GM12892 (cell line): ENCODE data around the gene CNR1. TPM values are rescaled to one million over a fixed set of nuclear protein-coding genes. Genes with fewer than 3 reads are reported as not detected.
A peak's percentile ranks its signal among the peaks of the same experiment; 100 is the strongest.
"Not testable (repeated sequence)": the region's sequence is repeated elsewhere in the genome, so short reads cannot be mapped to it uniquely, and the experiment has no call there.

ENCODE experiments used
- DNase-seq: peaks from one replicate; pipeline ENCODE4 v3.0.0; 2011; ENCODE audit not compliant: insufficient read length
- FAIRE-seq: peaks from 2 replicates; lab custom pipeline; 2011; peaks lifted over from hg19 to GRCh38; lab: Jason Lieb, UNC
- POLR2A ChIP-seq: IDR thresholded peaks from 2 replicates; pipeline ENCODE4 v1.6.1; 2011; ENCODE audit warnings: low read depth, low read length, control low read depth
- POLR2AphosphoS5 ChIP-seq: IDR thresholded peaks from 2 replicates; pipeline ENCODE4 v1.6.1; 2011; ENCODE audit warnings: low read depth, low read length, control low read depth
- TAF1 ChIP-seq: IDR thresholded peaks from 2 replicates; pipeline ENCODE4 v1.6.1; 2011; ENCODE audit warnings: low read depth, mild to moderate bottlenecking, control low read depth, low read length, borderline replicate concordance
- polyA plus RNA-seq: library from polyadenylated mRNA; unstranded; fragments of >200 nt; gene quantifications from one replicate; pipeline ENCODE4 v1.2.1, GENCODE V29; 2012; ENCODE audit warnings: missing spikeins, inconsistent platforms; ENCODE audit not compliant: missing spikeins

Gene CNR1
- 3.4 TPM for polyA plus RNA-seq

DNA sequence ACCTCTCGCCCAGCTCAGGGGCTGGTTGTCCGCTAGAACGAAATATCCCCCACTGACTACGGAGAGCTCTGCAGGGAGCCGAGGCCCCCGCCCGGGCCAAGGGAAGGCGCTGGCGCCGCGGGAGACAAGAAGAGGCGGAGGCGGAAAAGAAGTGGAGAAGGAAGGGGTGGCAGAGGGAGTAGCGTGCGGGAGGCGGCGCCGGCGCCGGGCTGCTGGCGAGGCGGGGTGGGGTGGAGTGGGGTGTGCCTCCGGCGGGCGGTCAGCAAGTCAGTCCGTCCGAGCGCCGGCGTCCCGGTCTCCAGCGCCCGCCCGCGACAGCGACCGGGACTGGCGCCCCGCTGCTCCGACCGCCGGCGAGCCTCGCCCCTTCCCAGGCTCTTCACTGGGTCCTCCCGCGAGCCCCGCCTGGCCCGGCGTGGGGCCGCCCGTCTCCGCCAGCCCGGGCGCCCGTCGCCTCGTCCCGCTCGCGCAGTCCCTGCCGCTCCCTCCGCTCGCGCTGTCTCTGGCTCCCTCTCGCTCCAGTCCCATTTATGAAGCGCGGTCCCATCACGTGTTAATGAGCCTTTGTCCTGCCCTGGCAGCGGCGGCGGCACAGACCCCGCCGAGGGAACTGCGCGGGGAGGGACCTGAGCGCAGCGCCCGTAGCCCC is at the start of gene CNR1:
Gene CNR1 (minus strand): TSS at position 504 of the 649 bp plus-strand sequence. CDS start 21,073 bp downstream, outside the sequence.
- DNase-seq, result peak; percentile 41
- peak; percentile 96 for FAIRE-seq
- TF ChIP-seq POLR2A, result peak; percentile 78; the same call in 1 of the 2 replicates
- TF ChIP-seq POLR2AphosphoS5, result peak; percentile 47
- TF ChIP-seq TAF1, result no peak

DNA sequence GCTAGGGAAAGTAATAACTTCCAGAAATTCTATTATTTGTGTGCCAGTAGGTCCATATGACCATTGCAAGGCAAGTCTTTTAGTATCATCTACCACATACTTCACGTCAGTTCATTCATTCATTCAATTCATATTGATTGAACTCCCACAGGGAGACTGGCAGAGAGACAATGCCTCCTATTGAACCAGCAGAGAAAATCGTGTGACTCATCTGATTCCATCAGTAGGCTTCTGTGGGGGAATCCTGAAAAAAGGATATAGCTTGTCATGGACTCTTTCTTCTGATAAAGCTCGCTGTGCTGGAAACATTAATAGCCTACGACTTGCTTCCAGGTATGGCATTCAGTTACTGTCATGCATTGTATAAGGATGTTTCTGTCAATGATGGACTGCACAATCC is 45.3 kb upstream of the CNR1 start:
- FAIRE-seq (no peak), DNase-seq (no peak)
- no peak for TF ChIP-seq POLR2A
- TF ChIP-seq TAF1, result no peak
- TF ChIP-seq POLR2AphosphoS5, result no peak

DNA sequence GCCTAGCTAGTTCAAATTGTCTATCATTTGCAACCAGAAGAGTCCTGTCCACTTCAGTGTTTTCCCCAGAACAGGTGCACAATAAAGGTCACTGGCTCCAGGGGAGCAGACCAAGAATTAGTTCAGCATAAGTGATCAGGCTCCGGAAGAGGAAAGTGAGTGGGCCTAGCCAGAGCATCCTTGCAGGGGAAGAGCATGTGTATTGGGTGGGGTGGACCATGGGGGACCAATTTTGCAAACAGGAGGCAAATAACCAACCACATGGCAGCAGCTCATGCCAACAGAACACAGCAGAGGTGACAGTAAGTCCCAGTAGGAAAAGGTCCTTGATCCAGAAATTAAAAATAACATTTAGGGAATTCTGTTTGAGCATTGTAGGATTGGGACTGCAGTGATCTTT is 43.2 kb upstream of the CNR1 start:
- DNase-seq (no peak), FAIRE-seq (no peak)
- no peak for TF ChIP-seq POLR2AphosphoS5
- no peak for TF ChIP-seq POLR2A
- no peak for TF ChIP-seq TAF1

DNA sequence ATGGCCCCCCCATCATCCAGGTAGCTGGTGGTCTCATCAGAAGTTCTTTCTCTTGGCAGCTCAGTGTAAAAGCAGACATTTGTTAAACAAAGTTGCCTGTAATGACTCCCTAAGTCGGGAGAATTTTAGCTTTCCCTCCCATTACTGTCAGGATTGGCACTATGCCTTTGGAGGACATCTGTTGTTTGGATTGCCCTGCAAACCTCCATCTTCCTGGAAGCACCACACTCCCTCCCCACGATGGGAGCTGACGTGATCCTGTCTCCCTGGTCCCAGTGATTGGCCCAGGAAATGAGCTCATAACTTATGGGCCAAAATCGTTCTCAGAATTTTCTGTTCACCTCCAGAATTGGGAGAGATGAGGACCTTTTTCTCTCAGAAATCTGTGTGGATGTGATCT is 42.6 kb upstream of the CNR1 start:
- TF ChIP-seq POLR2A (no peak), POLR2AphosphoS5 (no peak), TAF1 (no peak)
- FAIRE-seq (no peak), DNase-seq (no peak)

DNA sequence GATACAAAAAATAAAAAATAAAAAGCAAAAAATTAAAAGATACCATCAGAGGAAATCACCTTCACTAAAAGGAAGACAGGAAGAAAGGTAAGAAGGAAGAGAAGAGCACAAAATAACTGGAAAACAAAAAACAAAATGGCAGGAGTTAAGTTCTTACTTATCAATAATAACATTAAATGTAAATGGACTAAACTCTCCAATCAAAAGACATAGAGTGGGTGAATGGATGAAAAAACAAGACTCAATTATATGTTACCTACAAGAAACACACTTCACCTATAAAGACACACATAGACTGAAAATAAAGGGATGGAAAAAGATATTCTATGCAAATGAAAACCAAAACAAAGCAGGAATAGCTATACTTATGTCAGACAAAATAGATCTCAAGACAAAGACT is 35.6 kb upstream of the CNR1 start:
- DNase-seq, FAIRE-seq: not testable (repeated sequence)

DNA sequence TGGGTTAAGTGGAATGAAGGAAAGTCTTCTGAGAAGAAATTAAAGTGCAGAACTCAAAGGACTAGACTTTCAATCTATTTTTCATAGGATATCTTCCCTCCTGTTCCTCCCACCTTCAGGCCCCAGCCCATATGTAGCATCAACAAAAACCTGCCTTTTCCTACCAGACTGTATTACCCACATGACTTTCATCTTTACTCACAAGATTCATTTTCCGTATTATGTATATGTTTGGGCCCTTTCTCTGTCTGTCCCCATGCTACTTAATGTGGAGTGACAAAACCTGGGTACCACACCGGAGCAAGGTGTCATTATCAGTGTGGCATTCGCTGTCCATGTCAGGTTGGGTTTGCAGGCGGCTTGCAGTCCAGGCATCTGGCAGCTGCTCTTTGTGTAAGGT is 18.8 kb upstream of the CNR1 start:
- TF ChIP-seq TAF1 (no peak), POLR2AphosphoS5 (no peak), POLR2A (no peak)
- FAIRE-seq (no peak), DNase-seq (no peak)

DNA sequence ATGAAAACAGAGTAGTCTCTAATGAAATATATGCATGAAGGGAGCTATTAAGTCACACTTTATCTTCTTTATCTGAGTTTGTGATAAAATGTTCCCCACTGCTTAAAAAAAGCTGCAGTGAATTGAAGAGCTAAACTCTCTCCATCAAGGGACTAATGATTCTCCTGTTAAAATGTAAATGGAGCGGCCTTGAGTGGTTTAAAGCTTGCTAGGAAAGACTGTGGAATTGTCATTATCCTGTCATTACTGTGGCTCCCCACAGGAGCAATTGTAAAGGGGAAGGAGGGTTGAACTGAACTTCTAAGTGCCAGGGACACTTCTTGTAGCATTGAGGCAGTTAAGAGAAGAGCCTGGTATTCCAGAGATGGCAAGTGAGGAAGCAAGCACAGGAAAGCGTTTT is 17.3 kb upstream of the CNR1 start:
- FAIRE-seq (no peak), DNase-seq (no peak)
- TF ChIP-seq TAF1 (no peak), POLR2AphosphoS5 (no peak), POLR2A (no peak)

DNA sequence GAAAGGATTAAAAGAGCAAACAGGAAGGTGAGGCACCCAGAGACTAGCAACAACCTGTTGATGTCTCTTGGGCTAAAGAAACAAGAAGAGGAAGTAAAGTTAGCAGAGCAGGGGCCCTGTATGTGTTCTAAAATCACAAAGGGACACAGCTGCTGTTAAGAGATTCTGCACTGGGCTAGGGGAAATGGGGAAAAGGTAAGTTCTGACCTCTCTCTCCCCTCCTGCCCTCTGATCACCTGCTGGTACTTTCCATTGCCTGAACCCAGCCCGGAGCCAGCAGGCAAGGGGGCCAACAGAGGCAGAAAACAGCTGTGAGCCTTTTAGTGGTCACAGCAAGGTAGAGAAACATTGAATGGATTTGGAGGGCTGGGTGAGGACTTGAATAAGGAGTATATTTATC is 13.5 kb upstream of the CNR1 start:
- peak; percentile 98 for FAIRE-seq
- no peak for TF ChIP-seq POLR2AphosphoS5
- TF ChIP-seq POLR2A, result no peak
- TF ChIP-seq TAF1, result no peak
- peak; percentile 3 for DNase-seq

DNA sequence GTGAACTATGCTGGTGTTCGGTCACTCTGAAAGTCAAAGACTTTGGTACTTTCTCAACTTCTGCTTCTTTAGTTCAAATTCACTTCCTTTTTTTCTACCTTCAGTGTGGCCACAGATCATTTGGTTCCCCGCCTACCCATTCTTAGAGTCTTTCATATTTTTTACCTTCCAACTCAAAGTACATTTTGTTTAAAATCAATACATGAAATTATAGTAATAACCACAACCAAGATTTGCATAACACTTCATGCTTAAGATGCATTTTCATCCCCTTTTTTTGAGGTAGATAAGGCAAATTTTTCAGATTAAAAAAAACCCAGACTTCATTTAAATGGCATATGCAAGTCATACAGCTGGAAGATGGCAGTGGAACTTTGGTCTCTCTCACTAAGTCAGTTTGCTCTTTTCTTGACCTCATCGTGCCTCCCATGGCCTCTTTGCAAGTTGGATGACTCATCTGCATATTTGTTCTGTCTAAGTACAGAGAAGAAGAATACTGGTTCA is 11.9 kb upstream of the CNR1 start:
- no peak for DNase-seq
- no peak for TF ChIP-seq POLR2A
- no peak for TF ChIP-seq POLR2AphosphoS5
- no peak for TF ChIP-seq TAF1
- peak; percentile 82 for FAIRE-seq

DNA sequence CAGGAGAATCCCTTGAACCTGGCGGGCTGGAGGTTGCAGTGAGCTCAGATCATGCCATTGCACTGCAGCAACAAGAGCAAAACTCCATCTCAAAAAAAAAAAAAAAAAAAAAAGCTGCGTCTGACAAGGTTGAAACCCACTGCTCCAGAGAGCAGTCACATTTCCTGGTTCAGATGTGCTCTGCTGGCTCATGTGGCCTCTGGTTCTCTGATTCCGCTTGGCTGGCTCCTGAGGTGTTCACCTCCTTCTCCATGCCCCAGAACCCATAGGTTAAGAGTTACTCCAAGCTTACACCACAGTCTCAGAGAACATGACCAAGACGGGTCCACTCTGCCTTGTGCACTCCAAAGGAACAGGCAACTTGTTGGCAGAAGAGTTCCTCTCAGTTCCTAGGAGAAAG is 8.8 kb upstream of the CNR1 start:
- FAIRE-seq, result peak; percentile 74
- no peak for DNase-seq
- TF ChIP-seq POLR2AphosphoS5 (no peak), TAF1 (no peak), POLR2A (no peak)

DNA sequence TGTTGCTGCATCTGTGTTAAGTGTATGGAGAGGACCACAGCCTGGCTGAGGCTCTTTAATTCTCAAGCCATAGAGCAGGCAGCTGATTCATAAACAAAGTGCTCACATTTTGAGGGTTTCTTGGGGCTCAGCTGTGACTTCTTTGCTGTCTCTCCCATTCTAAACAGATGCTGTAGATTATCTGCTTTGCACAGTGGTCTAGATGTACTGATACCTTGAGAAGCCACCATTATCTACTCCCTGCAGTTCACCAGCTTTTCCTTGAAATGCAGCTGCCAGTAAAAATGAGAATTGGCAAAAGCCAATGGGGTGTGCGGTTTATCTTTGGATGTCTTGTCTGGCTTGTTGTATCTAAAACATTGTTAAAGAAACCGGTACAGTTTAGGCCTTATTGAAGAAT is 5.2 kb upstream of the CNR1 start:
- TF ChIP-seq TAF1 (no peak), POLR2AphosphoS5 (no peak), POLR2A (no peak)

DNA sequence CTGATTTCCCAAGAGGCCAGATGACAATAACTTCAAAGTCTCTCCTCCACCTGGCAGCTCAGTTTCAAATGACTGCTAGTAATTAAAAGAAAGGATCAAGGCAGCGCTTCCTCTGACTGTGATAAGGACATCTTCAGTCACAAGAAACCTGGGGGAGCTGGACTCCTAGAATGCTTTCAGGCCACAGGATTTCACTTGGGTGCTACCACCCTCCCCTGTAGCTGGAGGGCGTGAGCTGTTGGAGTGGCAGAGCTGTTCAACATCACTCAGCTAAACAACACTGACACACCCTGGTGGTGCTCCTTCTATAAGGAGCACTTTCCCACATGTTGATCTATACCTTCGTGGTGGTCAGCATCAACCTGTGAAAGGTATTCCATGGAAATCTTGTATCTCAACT is 2.2 kb upstream of the CNR1 start:
- no peak for FAIRE-seq

More for the DNA sequence above, 5.2 kb upstream of the CNR1 start:
- DNase-seq (no peak), FAIRE-seq (no peak)

More for the DNA sequence above, 2.2 kb upstream of the CNR1 start:
- no peak for TF ChIP-seq TAF1
- TF ChIP-seq POLR2A, result no peak
- TF ChIP-seq POLR2AphosphoS5, result no peak
- no peak for DNase-seq
